ENCODE measurements around the gene INTS6.

Gene INTS6

GRCh38 chr13:51412431-51412830 is 40.4 kb downstream of the INTS6 start:
- Histone ChIP-seq H2AFZ (ENCODE audit: low read length) (no peak overlapping the region), H3K27ac (ENCODE audit: low read length) (no peak overlapping the region), H3K36me3 (replicated peaks; ENCODE audit: insufficient read depth, low read length) (no peaks in the 10 kb centered on the region; the same call in 1 of the 2 replicates), H3K4me1 (ENCODE audit: low read length) (peaks cover 20% of the 10 kb centered on the region), H3K9me3 (replicated peaks; ENCODE audit: insufficient read depth, low read length) (no peaks in the 10 kb centered on the region), H3K4me3 (ENCODE audit: low read length) (no peak overlapping the region), H3K9me2 (replicated peaks; ENCODE audit: insufficient read depth, low read length) (no peaks in the 10 kb centered on the region), H3K27me3 (replicated peaks; ENCODE audit: insufficient read depth, low read length) (no peaks in the 10 kb centered on the region), H3K9ac (ENCODE audit: low read length) (no peak overlapping the region), H4K20me1 (ENCODE audit: insufficient read depth, low read length) (no peaks in the 10 kb centered on the region), H3F3A (ENCODE audit: insufficient read depth, low read length) (peaks cover 13% of the 10 kb centered on the region), H3K79me2 (ENCODE audit: low read length) (peaks cover 49% of the 10 kb centered on the region), H3K4me2 (ENCODE audit: low read depth, low read length) (no peak overlapping the region)
- no peak for DNase-seq
- no peak for TF ChIP-seq EZH2 (optimal IDR thresholded peaks at IDR 0.05; ENCODE audit: low read depth, low read length)
- TF ChIP-seq CTCF (IDR thresholded peaks at IDR 0.05; ENCODE audit: low read length), result no peak
- no peak for TF ChIP-seq EZH2phosphoT487 (IDR thresholded peaks at IDR 0.05; ENCODE audit: low read length)

- Histone ChIP-seq H3K79me2 (ENCODE audit: low read length) (peaks cover 57% of the 10 kb centered on the region), H3K36me3 (replicated peaks; ENCODE audit: insufficient read depth, low read length) (no peaks in the 10 kb centered on the region), H3K27ac (ENCODE audit: low read length) (no peak overlapping the region), H3K4me1 (ENCODE audit: low read length) (peaks cover 10% of the 10 kb centered on the region; the same call in 1 of the 2 replicates), H2AFZ (ENCODE audit: low read length) (no peak overlapping the region), H3K4me3 (ENCODE audit: low read length) (no peak overlapping the region), H3K9ac (ENCODE audit: low read length) (no peak overlapping the region), H3K9me3 (replicated peaks; ENCODE audit: insufficient read depth, low read length) (no peaks in the 10 kb centered on the region), H3K27me3 (replicated peaks; ENCODE audit: insufficient read depth, low read length) (no peaks in the 10 kb centered on the region), H3F3A (ENCODE audit: insufficient read depth, low read length) (no peaks in the 10 kb centered on the region), H3K9me2 (replicated peaks; ENCODE audit: insufficient read depth, low read length) (no peaks in the 10 kb centered on the region), H4K20me1 (ENCODE audit: insufficient read depth, low read length) (no peaks in the 10 kb centered on the region), H3K4me2 (ENCODE audit: low read depth, low read length) (no peak overlapping the region)
- TF ChIP-seq CTCF (IDR thresholded peaks at IDR 0.05; ENCODE audit: low read length) (no peak), EZH2phosphoT487 (IDR thresholded peaks at IDR 0.05; ENCODE audit: low read length) (no peak), EZH2 (optimal IDR thresholded peaks at IDR 0.05; ENCODE audit: low read depth, low read length) (no peak)
- DNase-seq, result no peak
These were observed 47.7 kb downstream of the INTS6 start for GRCh38 chr13:51405176-51405575.

GRCh38 chr13:51397262-51397941 is 55.4 kb downstream of the INTS6 start:
- H3K36me3 ChIP-seq (replicated peaks; ENCODE audit: insufficient read depth, low read length), result no peaks in the 10 kb centered on the region
- H3K27ac ChIP-seq (ENCODE audit: low read length), result no peak overlapping the region
- no peaks in the 10 kb centered on the region for H3K9me2 ChIP-seq (replicated peaks; ENCODE audit: insufficient read depth, low read length)
- no peak for DNase-seq
- H3K4me3 ChIP-seq (ENCODE audit: low read length), result no peak overlapping the region
- H3K4me2 ChIP-seq (ENCODE audit: low read depth, low read length), result no peak overlapping the region
- H3K9me3 ChIP-seq (replicated peaks; ENCODE audit: insufficient read depth, low read length), result no peaks in the 10 kb centered on the region
- peaks cover 46% of the 10 kb centered on the region for H3K79me2 ChIP-seq (ENCODE audit: low read length)
- no peak overlapping the region for H3K9ac ChIP-seq (ENCODE audit: low read length)
- H3K27me3 ChIP-seq (replicated peaks; ENCODE audit: insufficient read depth, low read length), result no peaks in the 10 kb centered on the region
- H3F3A ChIP-seq (ENCODE audit: insufficient read depth, low read length), result no peaks in the 10 kb centered on the region
- no peak overlapping the region for H2AFZ ChIP-seq (ENCODE audit: low read length)
- no peaks in the 10 kb centered on the region for H3K4me1 ChIP-seq (ENCODE audit: low read length)
- H4K20me1 ChIP-seq (ENCODE audit: insufficient read depth, low read length), result no peaks in the 10 kb centered on the region
- TF ChIP-seq EZH2phosphoT487 (IDR thresholded peaks at IDR 0.05; ENCODE audit: low read length) (no peak), CTCF (IDR thresholded peaks at IDR 0.05; ENCODE audit: low read length) (no peak), EZH2 (optimal IDR thresholded peaks at IDR 0.05; ENCODE audit: low read depth, low read length) (no peak)
